GM18873 (cell line): ENCODE measurements around the gene AKT2.
"Not testable (repeated sequence)": the region's sequence is repeated elsewhere in the genome, so short reads cannot be mapped to it uniquely, and the experiment has no call there.

Experiments
- ATAC-seq: cut with Tn5 transposase; IDR thresholded peaks from one replicate; pipeline ENCODE4 v1.9.1; 2021; ENCODE audit warnings: mild to moderate bottlenecking, moderate library complexity, moderate number of reproducible peaks; ENCODE audit not compliant: unreplicated experiment, low FRiP score

AKT2 gene

GRCh38 chr19:40284501-40285352, at the start of gene AKT2:
AKT2 (minus strand) TSS chr19:40285345; CDS start chr19:40265267, 20,078 bp downstream.
- peak; percentile 10 for ATAC-seq

DNA sequence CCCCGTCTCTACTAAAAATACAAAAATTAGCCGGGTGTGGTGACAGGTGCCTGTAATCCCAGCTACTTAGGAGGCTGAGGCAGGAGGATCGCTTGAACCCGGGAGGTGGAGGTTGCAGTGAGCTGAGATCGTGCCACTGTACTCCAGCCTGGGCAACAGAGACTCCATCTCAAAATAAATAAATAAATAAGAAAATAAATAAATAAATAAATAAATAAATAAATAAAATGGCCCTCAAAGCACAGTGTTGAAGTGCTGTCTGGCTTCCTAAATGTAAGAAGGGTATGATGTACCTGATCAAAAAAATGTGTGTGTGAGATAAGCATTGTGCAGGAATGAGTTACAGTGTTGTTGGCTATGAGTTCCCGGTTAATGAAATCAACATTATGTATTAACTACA, 47.9 kb upstream of the AKT2 start:
- ATAC-seq = not testable (repeated sequence)

DNA sequence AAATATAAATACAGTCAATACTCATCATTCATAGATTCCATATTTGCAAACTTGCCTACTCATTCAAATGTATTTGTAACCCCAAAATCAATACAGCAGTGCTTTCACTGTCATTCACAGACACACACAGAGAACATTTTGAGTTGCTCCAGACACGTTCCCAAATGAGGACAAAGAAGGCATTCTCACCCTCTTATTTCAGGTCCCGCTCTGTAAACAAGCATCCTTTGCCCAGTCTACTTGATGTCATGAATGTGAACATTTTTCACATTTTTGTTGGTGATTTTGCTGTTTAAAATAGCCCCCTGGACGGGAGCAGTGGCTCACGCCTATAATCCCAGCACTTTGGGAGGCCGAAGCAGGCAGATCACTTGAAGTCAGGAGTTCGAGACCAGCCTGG, 47.5 kb upstream of the AKT2 start:
- ATAC-seq = no peak

DNA sequence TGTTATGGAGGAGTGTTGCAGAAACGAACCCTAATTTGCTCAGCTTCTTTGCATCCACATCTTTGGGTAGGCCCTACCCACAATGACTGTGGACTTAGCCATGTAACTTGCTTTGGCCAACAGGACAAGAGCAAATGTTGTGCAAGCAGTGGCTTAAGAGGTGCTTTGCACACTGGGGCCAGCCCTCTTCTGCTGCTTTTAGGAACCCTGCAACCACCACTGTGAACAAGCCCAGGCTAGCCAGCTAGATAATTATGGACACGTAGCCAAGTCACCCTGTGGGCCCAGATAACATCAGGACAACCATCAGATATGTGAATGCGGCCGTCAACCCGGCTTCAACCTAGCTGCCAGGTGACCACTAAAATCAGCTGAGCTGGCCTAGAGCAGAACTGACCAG, 45.9 kb upstream of the AKT2 start:
- ATAC-seq = no peak

DNA sequence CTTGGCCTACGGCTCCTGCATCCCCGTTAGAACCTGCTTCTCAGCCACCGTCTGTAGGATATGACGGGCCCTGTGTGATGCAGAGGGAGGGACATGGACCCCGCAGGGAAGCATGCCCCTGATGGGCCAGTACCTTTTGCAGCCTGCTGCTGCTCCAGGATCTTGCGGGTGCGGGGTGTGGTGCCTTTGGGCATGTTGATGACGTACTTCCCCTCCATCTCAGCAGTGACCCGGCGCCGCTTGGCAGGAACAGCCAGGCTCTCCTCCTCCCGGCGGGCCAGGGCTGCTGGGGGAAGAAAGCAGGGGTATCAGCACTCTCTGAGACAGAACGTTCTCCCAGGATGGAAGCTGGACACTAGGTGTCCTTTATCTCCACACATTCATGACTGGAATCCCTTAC, 41.1 kb upstream of the AKT2 start:
- no peak for ATAC-seq

DNA sequence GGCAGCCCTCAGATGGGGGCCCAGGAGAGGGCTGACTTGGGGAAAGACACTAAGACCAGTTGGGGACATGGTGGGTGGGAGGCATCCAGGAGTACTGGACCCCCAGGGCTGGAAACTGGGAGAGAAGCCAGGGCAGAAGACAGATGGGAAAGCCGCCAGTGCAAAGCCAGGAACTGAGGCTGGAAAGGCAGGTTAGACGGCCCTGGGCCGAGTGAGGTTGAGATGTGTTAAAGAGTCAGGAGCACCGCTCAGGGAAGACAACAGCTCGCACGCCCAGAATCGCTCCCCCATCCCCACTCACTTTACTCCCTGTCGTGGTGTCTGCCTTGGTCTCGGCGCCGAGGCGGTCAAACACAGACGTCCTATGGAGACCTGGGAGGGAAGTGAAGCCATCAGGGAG, 38.6 kb upstream of the AKT2 start:
- no peak for ATAC-seq

DNA sequence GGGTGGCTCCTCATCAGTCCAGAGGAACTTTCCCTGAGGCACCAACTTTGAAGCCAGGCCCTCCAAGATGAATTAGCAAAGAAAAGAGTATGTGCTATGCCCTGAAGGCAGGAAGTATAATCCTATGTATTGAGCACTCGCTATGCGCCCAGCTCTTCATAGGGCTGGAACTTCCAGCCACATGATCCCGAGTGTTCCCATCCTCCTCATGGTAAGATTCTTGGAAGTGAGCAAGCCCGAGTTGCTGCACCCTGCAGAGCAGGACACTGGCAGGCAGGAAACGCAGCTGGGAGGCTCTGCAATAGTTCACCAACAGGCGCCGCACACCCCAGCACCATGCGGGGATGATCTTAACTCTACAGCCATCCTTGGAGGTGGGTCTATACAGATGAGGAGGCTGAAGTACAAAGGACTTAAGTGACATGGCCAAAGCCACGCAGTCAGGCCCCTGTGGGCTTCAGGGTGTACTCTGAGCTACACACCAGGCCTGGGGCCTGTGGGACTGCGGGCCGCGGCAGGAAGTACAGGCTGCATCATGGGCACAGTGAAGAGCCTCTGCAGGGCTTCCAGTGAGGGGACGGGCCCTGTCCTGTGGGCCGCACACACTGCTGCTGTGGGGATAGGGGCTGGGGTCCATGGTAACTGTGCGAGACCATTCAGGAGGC, 37.9 kb upstream of the AKT2 start:
- no peak for ATAC-seq

GRCh38 chr19:40322271-40322610, 37.1 kb upstream of the AKT2 start:
- ATAC-seq = no peak

DNA sequence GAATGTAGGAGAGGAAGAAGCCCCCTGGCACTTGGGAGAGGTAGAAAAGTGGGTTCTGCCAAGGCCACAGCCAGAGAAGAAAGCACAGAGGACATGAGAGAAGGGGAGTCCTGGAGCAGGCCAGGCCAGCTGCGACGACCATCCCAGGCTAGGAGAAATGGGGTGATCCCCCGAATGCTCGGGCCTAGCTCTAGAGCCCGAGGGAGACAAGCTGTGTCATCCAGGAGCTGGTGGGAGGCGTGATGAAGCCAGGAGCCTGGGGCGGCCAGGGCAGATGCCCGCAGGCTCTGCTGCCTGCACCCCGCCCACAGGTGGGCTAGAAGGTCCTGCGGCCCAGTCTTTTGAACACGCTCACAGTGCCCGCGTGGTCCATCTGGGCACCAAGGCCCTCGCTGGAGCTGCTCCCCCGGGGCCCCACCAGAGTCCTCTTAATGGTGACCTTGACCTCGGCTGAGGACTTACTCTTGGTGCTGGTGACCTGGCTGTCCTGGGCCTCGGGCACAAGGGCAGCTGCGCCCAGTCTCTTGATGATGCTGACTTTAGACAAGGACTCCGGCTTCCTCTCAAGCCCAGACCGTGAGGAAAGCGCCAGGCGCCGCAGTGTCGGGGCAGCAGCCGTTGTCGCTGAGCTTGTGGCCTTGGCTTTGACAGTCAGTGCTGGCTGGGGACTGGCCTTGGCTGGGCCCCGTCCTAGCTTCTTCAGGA, 36.6 kb upstream of the AKT2 start:
- no peak for ATAC-seq

GRCh38 chr19:40321076-40321475, 35.9 kb upstream of the AKT2 start:
- ATAC-seq = no peak

GRCh38 chr19:40320558-40320935, 35.4 kb upstream of the AKT2 start:
- ATAC-seq = no peak

- ATAC-seq = no peak
Observed at GRCh38 chr19:40317338-40317737, 32.2 kb upstream of the AKT2 start.

DNA sequence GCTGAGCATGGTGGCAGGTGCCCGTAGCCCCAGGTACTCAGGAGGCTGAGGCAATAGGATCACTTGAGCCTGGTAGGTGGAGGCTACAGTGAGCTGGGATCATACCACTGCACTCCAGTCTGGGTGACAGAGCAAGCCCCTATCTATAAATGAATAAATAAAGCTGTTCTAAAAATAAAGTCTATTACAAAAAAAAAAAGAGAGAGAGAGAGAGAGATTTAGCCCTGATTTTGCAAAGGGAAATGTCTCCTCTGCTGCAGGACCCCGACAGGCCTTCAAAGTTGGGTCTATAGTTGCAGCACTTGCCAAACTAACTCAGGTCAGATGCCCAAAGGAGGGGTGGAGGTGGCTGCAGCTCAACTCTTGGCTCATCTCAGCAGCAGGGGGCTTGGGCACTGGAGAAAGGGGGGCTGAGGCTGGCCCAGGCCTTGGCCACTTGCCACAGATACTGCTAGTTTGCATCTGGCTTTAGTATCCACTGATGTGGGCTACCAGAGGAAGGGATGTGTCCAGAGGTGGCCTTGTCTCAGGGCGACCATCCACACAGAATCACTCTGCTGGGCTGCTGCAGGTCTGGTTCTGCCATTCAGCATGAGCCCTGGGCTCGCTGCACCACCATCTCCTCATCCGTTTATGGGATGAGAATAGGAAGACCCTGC, 30.8 kb upstream of the AKT2 start:
- ATAC-seq = no peak

- no peak for ATAC-seq
Observed at GRCh38 chr19:40314656-40315055, 29.5 kb upstream of the AKT2 start.

GRCh38 chr19:40313229-40313983, 28.3 kb upstream of the AKT2 start:
- no peak for ATAC-seq

DNA sequence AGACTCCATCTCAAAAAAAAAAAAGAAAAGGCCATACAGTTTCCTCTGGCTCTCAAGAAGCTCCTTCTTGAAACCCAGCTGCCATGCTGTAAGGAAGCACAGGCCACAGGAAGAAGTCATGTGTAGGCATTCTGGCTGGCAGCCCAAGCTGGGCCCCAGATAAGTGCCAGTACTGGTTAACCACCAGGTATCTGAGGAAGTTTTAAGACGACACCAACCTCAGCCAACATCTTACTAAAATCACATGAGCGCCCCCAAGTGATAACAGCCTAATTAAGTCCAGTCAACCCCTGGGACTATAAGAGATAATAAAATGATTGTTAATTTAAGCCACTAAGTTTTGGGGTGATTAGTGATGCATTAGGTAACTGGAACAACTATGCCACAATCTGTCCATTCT, 27.4 kb upstream of the AKT2 start:
- ATAC-seq = no peak

DNA sequence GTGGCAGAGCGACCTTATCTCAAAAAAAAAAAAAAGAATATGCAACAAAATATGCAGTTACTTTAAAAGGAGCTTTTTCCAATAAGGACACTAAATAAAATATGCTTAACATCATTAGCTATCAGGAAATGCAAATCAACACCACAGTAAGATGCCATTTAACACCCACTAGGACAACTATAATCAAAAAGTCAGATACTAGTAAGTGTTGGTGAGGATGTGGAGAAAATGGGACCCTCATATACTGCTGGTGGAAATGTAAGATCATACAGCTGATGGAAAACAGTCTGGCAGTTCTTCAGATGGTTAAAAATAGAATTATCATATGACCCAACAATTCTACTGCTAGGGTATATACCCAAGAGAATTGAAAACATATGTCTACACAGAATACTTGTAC, 24.5 kb upstream of the AKT2 start:
- no peak for ATAC-seq

DNA sequence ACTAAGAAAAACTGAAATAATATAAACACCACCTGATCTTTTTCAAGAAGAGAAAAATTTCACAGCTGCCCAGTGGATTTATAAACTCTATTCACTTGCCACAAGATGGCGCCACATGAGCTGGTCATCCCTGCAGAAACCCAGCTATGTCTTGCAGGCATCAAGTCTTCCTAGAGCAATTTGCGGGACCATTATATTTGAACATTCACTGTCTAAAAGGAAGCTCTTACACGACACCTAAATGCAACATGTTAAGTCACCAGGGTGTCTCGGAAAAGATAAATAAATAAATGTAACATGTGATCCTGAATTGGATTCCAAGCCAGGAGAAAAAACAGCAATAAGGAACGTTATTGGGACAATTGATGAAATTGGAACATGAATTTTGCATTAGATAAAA, 20.3 kb upstream of the AKT2 start:
- no peak for ATAC-seq

GRCh38 chr19:40304306-40304705, 19.2 kb upstream of the AKT2 start:
- no peak for ATAC-seq

DNA sequence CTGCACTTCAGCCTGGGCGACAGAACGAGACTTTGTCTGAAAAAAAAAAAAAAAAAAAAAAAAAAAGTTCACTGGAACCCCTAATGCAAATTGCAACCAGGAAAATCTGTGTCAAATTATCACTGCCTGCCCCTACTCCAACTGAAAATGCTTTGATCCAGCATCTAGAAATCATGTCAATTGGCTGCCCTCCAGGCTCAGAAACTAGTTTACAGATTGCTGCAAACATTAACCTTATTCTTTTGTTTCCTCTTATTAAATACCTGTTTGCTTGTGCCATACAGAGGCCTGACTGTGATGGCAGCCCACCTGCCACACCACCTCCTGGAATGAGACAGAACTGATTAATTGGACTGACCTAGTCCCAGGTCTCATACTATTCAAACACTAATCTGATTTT, 18.6 kb upstream of the AKT2 start:
- no peak for ATAC-seq
